GM18499 (cell line): ENCODE measurements around the gene ADGRG3.

Experiments used
- ATAC-seq: cut with Tn5 transposase; IDR thresholded peaks from one replicate; pipeline ENCODE4 v1.9.1; 2021; ENCODE audit warnings: moderate number of reproducible peaks; ENCODE audit not compliant: insufficient read depth, unreplicated experiment

The ADGRG3 gene

DNA sequence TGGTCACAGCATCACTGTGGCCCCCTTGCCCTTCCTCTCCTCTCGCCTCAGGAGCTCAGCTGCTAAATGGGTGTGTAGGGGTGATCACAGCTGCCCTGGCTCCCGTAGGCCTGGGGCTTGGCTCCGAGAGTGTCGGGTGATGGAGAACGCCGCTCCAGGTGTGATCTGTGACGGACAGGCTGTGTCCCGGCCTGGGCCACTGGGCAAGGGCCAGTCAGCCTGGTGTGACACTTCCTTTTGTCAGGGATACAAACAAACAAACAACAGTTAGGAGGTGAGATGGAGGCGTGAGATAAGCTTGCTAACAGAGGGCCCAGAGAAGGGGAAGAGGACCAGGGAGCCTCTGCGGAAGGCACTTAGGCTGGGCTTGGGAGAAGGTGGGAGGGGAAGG is 37.7 kb upstream of the ADGRG3 start:
- no peak for ATAC-seq

DNA sequence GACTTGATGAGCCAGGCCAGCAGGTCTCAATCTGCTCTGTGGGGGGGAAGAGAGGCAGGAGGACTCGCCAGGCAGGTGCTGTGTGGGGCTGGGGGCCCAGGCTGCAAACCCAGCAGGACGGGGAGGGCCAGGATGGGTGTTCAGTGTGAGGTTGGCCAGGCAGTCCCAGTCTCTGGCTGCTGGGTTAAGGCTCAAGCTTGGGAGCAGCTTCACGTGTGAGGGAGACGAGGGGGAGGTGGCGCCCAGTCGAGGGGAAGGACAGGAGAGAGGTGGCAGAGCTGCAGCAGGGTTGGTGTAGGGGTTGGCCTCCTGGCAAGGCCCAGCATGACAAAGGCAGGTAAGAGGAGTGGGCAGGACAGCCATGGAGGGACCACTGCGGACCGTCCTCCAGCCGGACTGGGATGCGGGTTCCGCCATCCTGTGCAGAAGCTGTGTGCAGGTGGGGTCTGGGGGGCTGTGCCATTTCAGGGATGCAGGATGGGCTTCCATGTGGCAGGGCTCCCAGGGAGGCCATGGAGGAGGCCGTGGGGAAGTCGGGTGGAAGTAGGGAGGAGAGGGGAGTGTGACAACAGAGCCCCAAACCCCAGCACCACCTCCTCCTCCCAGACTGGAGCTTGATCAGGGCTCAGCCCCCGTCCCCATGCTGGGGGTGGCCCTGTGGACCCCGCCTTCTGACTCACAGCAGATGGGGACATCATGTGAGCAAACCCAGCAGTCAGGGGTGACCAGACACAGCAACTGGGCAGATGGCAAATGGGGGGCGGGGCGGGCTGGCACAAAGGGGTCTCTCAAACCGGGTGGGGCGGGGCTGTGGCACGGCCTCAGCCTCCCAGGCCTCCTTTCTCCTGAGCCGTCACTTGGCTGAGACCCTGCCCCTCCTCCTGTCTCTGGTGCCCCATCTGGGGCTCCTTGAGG is 36.9 kb upstream of the ADGRG3 start:
- no peak for ATAC-seq

DNA sequence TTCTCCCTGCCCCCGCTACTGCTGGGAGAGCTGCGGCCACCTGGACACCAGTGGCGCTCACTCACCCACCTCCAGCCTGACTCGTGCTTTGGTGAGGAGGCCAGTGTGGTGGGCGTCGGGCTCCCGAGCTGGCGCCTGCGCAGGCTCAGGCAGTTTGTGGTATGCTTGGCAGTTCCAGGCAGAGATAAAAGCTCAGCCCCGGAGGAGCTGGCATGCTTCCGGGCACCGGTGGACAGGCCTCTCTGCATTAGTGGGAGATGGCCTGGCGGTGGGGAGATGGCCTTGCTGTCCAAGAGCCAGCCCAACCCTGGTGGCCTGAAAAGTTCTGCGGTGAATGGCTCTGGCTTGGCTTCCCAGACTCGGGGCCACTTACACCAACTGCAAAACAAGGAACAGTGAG is 35.5 kb upstream of the ADGRG3 start:
- no peak for ATAC-seq

DNA sequence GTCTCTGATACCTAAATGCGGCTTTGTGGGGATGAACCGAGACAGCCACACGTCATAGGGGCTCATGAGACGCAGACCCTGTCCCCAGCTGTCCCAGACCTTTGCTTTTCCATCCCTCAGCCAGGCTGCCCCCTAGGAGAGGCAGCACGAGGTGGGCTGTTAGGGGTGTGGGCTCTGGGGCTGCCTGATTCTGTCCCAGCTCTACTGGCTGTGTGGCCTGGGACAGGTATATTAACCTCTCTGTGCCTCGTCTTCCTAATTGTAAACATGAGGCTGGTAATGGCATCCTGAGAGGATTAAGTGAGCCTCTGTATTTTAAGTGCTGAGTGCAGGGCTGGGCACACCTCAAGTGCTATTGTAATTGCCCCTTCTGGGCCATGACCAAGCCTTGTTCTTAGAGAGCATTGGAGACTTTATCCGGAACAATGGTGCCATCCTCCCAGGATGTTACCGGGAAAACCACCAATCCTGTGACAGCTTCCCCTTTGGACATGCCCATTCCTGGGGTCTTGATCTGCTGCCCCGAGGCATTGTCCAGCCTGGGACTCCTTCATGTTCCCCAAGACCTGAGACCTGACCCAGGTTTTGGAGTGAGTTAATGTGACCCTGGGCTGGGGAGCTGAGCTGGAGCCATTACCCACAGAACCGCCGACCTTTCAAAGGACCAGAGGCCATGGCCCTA is 34.6 kb upstream of the ADGRG3 start:
- no peak for ATAC-seq

DNA sequence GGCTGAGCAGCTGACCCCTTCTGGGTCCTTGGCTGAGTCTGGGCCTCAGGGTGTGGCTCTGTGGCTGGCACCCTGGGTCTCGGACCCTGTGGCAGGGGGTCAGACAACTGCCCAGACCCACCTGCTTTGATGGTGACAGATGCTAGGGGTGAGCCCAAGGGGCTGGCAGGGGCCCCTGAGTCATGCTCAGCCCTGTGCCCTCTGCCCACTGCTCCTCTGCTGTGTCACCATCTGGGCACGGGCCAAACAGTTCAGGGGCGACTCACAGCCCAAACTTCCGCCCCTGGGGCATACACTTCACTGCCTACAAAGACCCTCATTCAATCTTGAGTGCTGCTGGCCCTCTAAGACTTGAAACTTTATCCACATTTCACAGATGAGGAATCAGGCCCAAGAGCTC is 33.9 kb upstream of the ADGRG3 start:
- ATAC-seq: no peak

DNA sequence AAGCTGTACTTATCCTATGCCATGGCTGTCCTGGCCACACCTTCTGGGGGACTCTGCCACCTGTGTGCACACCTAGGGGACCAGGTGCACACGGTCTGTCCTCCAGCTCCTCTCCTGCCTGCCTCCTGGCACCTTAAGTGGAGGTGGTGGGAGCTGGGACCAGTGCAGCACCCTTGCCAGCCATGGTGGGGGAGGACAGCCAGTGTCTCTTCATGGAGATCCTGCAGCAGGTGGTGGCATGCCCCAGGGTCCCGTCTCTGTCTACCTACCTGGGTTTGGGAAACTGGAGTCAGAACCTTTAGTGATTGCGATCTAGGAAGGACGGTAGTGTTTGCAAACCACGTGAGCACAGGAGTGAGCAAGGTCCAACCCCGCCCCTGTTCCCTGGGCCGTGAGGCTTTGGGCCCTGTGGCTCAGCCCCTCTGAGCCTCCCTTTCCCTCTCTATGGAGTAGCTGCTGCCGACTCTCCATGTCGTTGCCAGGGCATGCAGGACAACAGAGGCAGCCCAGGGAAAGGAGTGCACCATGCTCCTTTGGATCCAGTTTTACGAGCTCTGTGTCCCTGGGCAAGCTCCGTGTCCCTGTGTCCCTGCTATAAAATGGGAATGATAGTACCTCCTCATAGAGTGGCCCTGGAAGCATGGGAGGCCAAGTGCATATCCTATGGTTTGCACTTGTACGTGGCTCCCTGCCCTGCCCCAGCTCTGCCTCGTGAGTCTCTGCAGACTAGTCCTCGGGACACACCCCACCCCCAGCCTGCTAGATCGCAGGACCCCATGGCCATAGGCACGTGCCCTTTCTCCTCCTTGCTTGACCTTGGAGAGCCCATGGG is 32.6 kb upstream of the ADGRG3 start:
- no peak for ATAC-seq

DNA sequence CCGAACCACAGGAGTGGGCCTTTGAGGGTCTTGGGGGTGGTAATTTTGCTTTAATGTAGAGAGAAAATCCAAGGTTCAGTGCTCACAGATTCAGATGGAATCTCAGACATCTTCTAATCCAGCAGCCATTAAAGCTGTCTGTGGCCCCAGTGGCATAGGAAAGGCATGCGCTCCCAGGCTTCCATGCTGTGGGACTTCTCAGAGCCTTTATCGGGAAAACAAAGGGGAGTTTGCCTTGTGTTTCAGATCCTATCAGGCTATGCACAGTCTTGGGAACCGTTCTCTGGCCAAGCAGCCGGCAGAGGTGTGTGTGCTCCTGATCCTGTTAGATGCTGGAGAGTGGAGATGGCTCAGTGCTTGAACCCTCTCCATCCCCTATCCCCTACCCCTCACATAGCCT is 31.9 kb upstream of the ADGRG3 start:
- ATAC-seq: no peak

DNA sequence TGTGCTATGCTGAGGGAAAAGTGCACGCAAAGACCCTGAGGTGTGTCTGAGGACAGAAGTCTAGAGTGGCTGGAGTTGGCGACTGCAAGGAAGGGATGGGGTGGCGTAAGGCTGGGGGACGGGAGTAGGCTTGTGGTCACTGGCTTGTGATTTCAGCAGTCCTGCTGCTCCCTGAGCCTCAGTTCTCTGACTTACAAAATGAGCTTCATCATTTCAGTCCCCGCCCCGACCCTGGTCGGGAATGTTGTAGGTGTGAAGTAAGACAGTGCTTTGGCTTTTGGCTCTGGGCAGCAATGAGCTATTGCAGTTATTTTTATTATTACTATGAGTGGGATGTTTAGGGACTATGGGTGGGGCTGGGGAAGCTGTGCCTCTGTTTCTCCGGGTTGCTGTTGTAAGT is 31.1 kb upstream of the ADGRG3 start:
- ATAC-seq: no peak

DNA sequence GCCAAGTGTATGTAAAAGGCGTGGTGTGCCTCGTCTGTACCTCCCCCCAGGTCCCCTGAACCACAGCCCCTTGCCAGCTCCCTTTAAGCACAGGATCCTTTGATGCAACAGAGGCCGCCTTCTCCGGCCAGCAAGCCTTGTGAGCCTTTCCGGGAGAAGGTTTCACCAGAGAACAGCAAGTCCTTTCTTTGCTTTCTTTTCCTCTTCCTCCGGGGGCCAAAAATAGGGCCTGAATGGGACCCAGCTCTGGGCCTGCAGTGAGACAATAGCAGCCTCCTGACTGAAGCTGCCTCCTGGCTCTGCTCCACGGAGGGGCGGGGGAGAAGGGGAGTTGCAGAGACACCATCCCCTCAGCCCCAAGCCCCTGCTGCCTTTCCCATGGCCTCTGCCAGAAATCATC is 30.7 kb upstream of the ADGRG3 start:
- no peak for ATAC-seq

DNA sequence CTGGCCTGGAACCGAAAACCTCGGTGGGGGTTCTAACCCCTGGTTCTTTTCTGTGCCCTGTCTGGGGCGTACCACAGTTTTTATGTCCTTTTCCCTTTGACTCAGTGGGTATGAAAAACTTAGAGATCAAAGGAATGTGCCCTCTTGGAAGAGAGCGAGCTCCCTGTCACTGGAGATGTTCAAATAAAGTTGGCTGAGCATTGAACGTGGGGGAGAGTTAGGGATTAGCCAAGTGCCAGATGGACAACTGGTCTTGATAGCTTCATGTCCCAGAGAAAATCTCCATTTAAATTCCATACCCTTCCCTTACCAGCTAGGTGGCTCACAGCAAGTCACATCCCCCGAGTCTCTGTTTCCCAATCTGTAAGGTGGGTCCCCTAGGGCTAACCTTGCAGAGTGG is 30.1 kb upstream of the ADGRG3 start:
- no peak for ATAC-seq

DNA sequence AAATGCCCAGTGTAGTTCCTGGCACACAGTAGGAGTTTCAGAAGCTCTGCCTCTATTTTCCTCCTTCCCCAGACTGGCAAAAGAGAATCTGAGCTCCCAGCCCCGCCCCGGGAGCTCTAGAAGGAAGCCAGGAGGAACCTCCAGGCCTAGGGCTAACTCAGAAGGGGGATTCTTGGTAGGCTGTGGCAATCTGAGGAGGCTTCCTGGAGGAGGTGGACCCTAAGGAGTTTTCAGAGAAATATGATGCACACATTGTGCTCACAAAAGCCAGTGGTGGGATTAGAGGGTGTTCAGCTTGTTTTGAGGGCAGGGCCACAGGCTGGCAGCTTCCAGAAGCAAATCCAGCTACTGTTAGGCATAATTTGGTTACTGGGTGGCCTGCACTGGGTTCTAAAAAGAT is 29.7 kb upstream of the ADGRG3 start:
- ATAC-seq: no peak

DNA sequence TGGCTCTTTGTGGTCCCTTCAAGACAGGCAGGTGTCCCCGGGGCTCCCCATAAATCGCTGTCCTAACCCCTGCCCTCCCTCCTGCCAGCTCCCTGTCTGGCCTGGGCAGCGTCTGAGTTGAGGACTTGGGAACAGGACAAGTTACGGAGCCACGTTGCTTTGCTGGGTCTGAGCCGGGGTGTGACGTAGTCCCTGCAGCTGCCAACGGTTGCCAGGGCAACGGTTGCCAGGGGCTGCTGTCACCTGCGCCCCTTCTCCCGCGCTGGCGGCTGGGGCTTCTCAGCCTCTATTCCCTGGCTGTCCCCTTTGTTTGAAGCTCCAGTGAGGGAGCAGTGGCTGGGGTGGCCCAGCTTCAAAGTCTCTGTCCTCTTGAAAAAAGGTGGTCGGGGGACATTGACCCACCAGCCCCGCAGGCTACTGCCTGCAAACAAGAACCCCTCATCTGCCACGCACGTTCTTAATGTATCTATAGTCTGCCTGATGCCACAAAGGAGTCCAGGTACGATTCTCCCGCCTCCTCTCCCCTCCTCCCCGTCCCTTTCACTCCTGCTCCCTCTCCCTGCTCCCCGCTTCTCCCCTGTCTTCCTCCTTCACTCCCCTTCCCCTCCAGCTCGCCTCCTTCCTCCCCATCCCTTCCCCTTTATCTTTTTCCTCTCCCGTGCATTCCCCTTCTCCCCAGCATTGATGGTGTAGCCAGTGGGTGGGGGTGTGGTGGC is 28.8 kb upstream of the ADGRG3 start:
- no peak for ATAC-seq

DNA sequence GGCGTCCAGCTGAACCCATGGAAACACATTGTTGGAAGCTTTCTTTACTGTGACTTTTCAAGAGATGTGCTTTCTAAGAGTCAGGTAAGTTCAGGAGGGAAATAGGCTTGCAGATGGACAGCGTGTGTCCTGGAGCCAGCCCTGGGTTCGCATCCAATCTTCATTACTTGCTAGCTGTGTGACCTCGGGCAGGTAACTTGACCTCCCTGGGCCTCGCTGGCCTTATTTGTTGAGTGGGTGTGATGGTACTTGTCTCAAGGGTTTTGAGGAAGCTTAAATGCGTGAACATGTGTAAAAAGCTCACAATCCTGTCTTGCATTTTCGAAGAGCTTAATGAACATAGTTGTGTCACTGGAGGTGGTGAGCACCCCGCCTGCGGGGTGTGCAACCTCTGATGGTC is 27.9 kb upstream of the ADGRG3 start:
- ATAC-seq: no peak

DNA sequence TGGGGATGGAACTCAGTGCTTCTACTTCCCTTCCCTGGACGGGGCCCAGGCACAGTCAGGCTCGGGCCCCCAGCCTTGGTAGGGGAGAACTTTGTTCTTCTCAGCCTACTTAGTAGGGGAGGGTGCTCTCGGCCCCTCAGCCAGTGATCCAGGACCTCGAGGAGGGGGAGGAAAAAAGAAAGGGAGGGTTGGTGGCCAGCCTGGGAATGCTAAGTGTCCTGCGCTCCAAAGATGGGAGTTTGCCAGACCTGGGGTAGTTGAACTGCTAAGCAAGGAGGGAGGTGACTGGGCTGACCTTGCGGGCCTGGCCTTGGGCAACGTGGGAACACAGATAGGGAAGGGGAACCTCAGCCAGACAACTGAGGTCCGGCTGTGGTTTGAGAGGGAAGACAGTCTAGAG is 27.5 kb upstream of the ADGRG3 start:
- no peak for ATAC-seq

DNA sequence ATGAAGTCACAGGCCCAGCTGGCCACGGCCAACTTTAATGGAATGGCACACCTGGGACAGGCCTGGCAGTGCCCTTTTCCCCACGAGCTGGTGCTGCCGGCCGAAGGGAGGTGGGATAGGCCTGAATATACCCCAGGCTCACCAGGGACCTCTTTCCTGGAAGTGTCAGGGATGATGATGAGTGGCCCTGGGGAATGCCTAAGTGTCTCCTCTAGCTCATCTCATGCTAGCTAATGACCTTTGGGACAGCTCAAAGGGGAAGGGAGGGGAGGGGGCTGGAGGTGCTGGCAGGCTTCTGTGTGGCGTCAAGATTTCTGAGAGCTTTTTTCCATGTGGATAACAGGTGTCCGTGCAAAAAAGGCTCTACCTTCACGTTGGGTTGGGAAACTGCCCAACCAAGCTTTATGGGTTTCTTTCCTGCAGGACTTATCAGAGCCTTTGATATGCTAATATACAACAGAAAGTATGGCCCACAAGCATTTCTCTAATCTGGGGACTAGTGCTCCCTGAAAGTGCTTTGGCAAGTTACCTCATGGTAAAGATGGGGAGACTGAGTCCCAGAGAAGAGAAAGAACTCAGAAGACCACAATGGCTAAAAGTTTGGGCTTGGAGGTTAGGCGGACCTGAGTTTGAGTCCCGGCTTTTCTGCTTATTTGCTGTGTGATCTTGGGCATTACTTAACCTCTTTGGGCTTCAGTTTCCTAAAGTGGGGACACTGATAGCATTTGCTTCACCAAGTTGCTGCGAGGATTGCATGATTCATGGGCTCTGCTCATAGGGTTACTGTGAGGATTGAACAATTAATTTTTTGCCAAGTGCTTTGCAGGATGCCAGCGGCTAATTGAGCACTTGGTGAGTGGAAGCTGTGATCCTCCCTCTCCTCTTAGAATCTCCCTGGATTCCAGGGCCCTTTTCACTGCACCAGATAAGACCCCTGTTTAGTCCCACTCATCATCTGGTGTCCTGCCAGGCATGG is 25.7 kb upstream of the ADGRG3 start:
- ATAC-seq: no peak

DNA sequence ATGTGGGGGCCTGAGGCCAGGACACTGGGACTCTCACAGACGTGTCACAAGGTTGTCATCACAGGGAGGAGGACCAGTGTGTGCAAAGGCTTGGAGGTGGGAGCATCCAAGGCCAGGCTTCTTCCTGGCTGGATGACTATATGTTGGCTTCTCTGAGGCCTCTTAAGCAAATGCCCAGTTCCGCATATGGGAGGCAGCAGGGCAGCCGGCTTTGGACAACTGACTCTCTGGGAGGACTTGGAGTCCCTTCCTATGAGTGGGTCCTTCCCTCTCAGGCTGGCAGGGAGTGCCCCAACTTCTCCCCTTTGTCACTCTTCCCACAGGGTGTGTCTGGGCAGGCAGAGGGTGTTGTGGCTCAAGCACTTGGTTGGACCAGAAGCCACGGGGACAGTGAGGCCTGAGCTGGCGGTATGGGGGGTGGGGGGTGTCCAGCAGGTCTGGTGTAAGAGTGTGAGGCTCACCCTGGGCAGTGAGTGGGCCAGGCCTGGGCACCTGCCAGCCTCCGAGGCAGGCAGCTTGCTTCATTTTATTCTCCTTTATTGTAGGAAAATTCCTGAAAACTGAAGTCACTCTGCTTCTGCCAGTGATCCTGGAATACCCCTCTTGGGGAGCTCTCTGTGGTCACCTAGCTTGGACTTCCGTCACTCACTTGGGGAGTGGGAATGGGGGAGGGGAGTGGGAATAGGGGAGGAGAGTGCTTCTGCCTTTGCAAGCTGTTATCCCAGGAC is 24.8 kb upstream of the ADGRG3 start:
- ATAC-seq: no peak

DNA sequence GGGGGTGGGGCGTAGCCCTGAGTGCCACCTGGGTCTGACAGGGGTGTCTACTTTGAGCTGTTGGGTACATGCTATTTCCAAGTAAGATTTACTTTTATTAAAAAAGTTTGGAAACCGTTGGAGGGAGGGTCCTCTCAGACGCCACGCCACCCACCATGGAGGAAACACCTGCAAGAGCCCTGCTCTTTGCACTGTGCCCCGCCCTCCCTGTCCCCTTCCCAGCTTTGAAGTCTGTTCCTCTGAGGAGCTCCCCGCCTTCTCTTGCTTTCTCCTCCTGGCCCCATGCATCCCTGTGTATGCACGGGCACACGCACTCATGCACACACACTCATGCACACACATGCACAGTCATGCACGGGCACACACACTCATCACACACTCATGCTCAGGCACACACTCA is 24.2 kb upstream of the ADGRG3 start:
- ATAC-seq: no peak

DNA sequence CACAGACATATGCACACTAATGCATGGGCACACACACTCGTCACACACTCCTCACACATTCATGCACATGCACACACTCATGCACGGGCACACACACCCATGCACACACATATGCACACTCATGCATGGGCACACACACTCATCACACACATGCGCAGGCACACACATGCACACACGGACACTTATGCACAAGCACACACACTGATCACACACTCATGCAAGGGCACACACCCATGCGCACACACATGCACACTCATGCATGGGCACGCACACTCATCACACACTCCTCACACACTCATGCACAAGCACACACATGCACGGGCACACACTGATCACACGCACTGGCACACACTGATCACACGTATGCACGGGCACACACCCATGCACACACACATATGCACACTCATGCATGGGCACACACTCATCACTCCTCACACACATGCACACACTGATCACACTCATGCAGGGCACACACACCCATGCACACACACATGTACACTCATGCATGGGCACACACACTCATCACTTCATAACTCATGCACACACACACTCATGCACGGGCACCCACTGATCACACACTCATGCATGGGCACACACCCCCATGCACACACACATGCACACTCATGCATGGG is 23.6 kb upstream of the ADGRG3 start:
- ATAC-seq: no peak
